GM12878 (cell line): Measurements from ENCODE around the gene AQP5. TPM values are rescaled to one million over a fixed set of nuclear protein-coding genes. Genes with fewer than 3 reads are reported as not detected.

Experiments
- ATAC-seq: fragments of 200-7000 bp; cut with Tn5 transposase; 3 replicates; pipeline ENCODE4 v1.9.1; 2020; ENCODE audit warnings: mild to moderate bottlenecking, moderate library complexity
- BruUV-seq: library from RNA; stranded (reverse); fragments of 400-500 nt; replicated peaks from 2 replicates; lab custom pipeline; 2021; lab: Mats Ljungman, UMichigan
- CTCF ChIA-PET: fragments of 300-600 bp; sonication (Branson Sonifier 250); formaldehyde crosslinking; extraction: SDS; loops from one replicate; lab custom pipeline; 2021; ENCODE audit warnings: inconsistent platforms; lab: Yijun Ruan, JAX
- POLR2A ChIA-PET: fragments of 350-600 bp; formaldehyde crosslinking; extraction: SDS; loops from one replicate; lab custom pipeline; 2021; ENCODE audit warnings: inconsistent platforms; lab: Charles Lee
- RAD21 ChIA-PET: fragments of 300-600 bp; sonication (Branson Sonifier 250); formaldehyde crosslinking; loops from one replicate; lab custom pipeline; 2023; ENCODE audit warnings: antibody characterized with exemption; ENCODE audit not compliant: unreplicated experiment; lab: Charles Lee
- SMC1A ChIA-PET: fragments of 300-600 bp; sonication (Branson Sonifier 250); formaldehyde crosslinking; loops from one replicate; lab custom pipeline; 2023; ENCODE audit not compliant: unreplicated experiment, uncharacterized antibody; lab: Charles Lee
- DNase-seq: peaks from one replicate; pipeline ENCODE4 v3.0.0-alpha.2; 2011; ENCODE audit warnings: low read depth, low spot score
- FAIRE-seq: peaks from 3 replicates; lab custom pipeline; 2011; peaks lifted over from hg19 to GRCh38; lab: Jason Lieb, UNC
- H2AFZ ChIP-seq: 2 replicates; pipeline ENCODE4 v1.6.0; 2011; ENCODE audit warnings: low read depth, low read length, control low read depth; ENCODE audit not compliant: control insufficient read depth
- H3K27ac ChIP-seq: 2 replicates; pipeline ENCODE4 v1.5.1; 2011; ENCODE audit warnings: control low read depth; ENCODE audit not compliant: control insufficient read depth, insufficient read depth
- H3K27me3 ChIP-seq, 2 experiments: replicated peaks in 1 of 2; 2 replicates each; pipeline versions ENCODE4 v1.6.0 to v1.6.1; 2011; ENCODE audit warnings: low read length in 1 of 2; ENCODE audit not compliant: control insufficient read depth in 2 of 2, insufficient read depth in 2 of 2
- H3K36me3 ChIP-seq, 2 experiments: 2 replicates each; pipeline ENCODE4 v1.5.1; 2011; ENCODE audit warnings: low read length in 1 of 2; ENCODE audit not compliant: control insufficient read depth in 2 of 2, insufficient read depth in 2 of 2
- H3K4me1 ChIP-seq: 2 replicates; pipeline ENCODE4 v1.6.1; 2011; ENCODE audit warnings: mild to moderate bottlenecking, low read length, moderate library complexity, mixed read lengths; ENCODE audit not compliant: control insufficient read depth, insufficient read depth
- H3K4me2 ChIP-seq: 2 replicates; pipeline ENCODE4 v1.6.0; 2011; ENCODE audit warnings: control low read depth; ENCODE audit not compliant: control insufficient read depth, insufficient read depth
- H3K4me3 ChIP-seq: fragments of 200-600 bp; sonication (generic); 2 replicates; pipeline ENCODE4 v1.5.1; 2016
- H3K79me2 ChIP-seq: 2 replicates; pipeline ENCODE4 v1.6.0; 2011; ENCODE audit warnings: low read length; ENCODE audit not compliant: control insufficient read depth, insufficient read depth
- H3K9ac ChIP-seq: 2 replicates; pipeline ENCODE4 v1.8.0; 2011; ENCODE audit warnings: low read length, control low read depth, mixed read lengths; ENCODE audit not compliant: control insufficient read depth, insufficient read depth
- H3K9me3 ChIP-seq: replicated peaks from 3 replicates; pipeline ENCODE4 v1.5.1; 2011; ENCODE audit warnings: mild to moderate bottlenecking, low read length; ENCODE audit not compliant: control insufficient read depth, insufficient read depth
- H4K20me1 ChIP-seq: 2 replicates; pipeline ENCODE4 v1.6.0; 2011; ENCODE audit not compliant: control insufficient read depth, insufficient read depth
- CREM ChIP-seq: IDR thresholded peaks from 2 replicates; pipeline ENCODE4 v1.6.1; 2014; ENCODE audit warnings: antibody characterized with exemption, low read depth
- DPF2 ChIP-seq: fragments of 450-650 bp; IDR thresholded peaks from 2 replicates; pipeline ENCODE4 v1.6.1; 2017; ENCODE audit warnings: mild to moderate bottlenecking
- HDAC2 ChIP-seq: fragments of 200-600 bp; sonication (generic); IDR thresholded peaks from 2 replicates; pipeline ENCODE4 v1.6.1; 2017
- KDM1A ChIP-seq: fragments of 200-600 bp; sonication (generic); IDR thresholded peaks from 2 replicates; pipeline ENCODE4 v1.6.1; 2016; ENCODE audit warnings: borderline replicate concordance
- MEF2B ChIP-seq: fragments of 450-650 bp; IDR thresholded peaks from 2 replicates; pipeline ENCODE4 v1.6.1; 2018; ENCODE audit warnings: mild to moderate bottlenecking, moderate library complexity; ENCODE audit not compliant: partially characterized antibody, poor library complexity, severe bottlenecking
- MYB ChIP-seq: fragments of 150-350 bp; IDR thresholded peaks from 2 replicates; pipeline ENCODE4 v1.6.1; 2014; ENCODE audit warnings: mild to moderate bottlenecking, low read depth, low read length, borderline replicate concordance
- POLR2AphosphoS2 ChIP-seq: IDR thresholded peaks from 2 replicates; pipeline ENCODE4 v1.6.1; 2011; ENCODE audit warnings: low read depth, mild to moderate bottlenecking, low read length, improper control_type of control experiment, moderate library complexity
- POLR2AphosphoS5 ChIP-seq: IDR thresholded peaks from 2 replicates; pipeline ENCODE4 v1.6.1; 2011; ENCODE audit warnings: mild to moderate bottlenecking, low read length, inconsistent platforms
- PRDM15 ChIP-seq: fragments of 450-650 bp; formaldehyde crosslinking; IDR thresholded peaks from 2 replicates; pipeline ENCODE4 v1.4.0; 2020; ENCODE audit warnings: mild to moderate bottlenecking, moderate library complexity
- STAT1 ChIP-seq: fragments of 450-650 bp; conservative IDR thresholded peaks from 2 replicates; pipeline ENCODE4 v1.6.1; 2014; ENCODE audit warnings: antibody characterized with exemption, mild to moderate bottlenecking
- TBL1XR1 ChIP-seq: IDR thresholded peaks from 2 replicates; pipeline ENCODE4 v1.6.1; 2012; ENCODE audit warnings: low read depth, low read length, improper control_type of control experiment
- ZNF207 ChIP-seq: fragments of 450-650 bp; IDR thresholded peaks from 2 replicates; pipeline ENCODE4 v1.6.1; 2014; ENCODE audit warnings: antibody characterized with exemption, mild to moderate bottlenecking, borderline replicate concordance
- ZNF217 ChIP-seq: fragments of 450-650 bp; IDR thresholded peaks from 2 replicates; pipeline ENCODE4 v1.6.1; 2017; ENCODE audit warnings: antibody characterized with exemption, mild to moderate bottlenecking
- ZNF622 ChIP-seq: fragments of 450-650 bp; IDR thresholded peaks from 2 replicates; pipeline ENCODE4 v1.6.1; 2017; ENCODE audit warnings: mild to moderate bottlenecking, inconsistent platforms
- WGBS: methylation state at CpG from one replicate; pipeline ENCODE4 v1.1.6; 2016; ENCODE audit warnings: low lambda C conversion rate; ENCODE audit not compliant: insufficient replicate concordance, insufficient coverage; ENCODE audit errors: missing lambda C conversion rate; 5-methylcytosine and 5-hydroxymethylcytosine counted together
- in situ Hi-C: fragments of 300-500 bp; cut with MboI; formaldehyde crosslinking; loops from 9 replicates; pipeline ENCODE4 v1.14.3; 2018; ENCODE audit warnings: mixed read lengths
- intact Hi-C: fragments of 100-400 bp; cut with micrococcal nuclease; formaldehyde crosslinking; loops from one replicate; pipeline ENCODE4 v1.14.2; 2022; ENCODE audit not compliant: unreplicated experiment
- polyA plus RNA-seq, 11 experiments: library from polyadenylated mRNA; depleted of rRNA in 4 of 11; unstranded in 6 of 11; stranded (reverse) in 5 of 11; fragments of >200 nt; fragmentation: Nextera tagmentation in 4 of 11; fragmentation: Illumina TruSeq in 1 of 11; extraction: Ambion mirVana in 4 of 11; extraction: Trizol in 1 of 11; gene quantifications; 1 replicate in 1 of 11; 2 replicates in 10 of 11; pipeline versions ENCODE4 v1.2.1 to v1.2.3, GENCODE V29; 2011 to 2016; ENCODE audit warnings: inconsistent platforms in 2 of 11, missing spikeins in 2 of 11, low read depth in 1 of 11
- total RNA-seq, 4 experiments: library from RNA; depleted of rRNA in 3 of 4; stranded (reverse); fragments of >200 nt in 3 of 4; fragmentation: Illumina TruSeq in 1 of 4; extraction: Trizol in 1 of 4; gene quantifications; 2 replicates each; pipeline versions ENCODE4 v1.2.1 to v1.2.3, GENCODE V29; 2013 to 2021
- TF ChIP-seq, protein P1 (sequence below): IDR thresholded peaks from 2 replicates; pipeline ENCODE4 v1.6.1; 2011; ENCODE audit warnings: low read depth, mild to moderate bottlenecking, low read length, moderate library complexity, borderline replicate concordance; ENCODE audit errors: extremely low read depth

Gene AQP5
- total and polyA plus RNA-seq, 10 of the 15 experiments (the other 5 are each of a cell fraction or from before 2014, with no cell fraction given) = not detected

DNA sequence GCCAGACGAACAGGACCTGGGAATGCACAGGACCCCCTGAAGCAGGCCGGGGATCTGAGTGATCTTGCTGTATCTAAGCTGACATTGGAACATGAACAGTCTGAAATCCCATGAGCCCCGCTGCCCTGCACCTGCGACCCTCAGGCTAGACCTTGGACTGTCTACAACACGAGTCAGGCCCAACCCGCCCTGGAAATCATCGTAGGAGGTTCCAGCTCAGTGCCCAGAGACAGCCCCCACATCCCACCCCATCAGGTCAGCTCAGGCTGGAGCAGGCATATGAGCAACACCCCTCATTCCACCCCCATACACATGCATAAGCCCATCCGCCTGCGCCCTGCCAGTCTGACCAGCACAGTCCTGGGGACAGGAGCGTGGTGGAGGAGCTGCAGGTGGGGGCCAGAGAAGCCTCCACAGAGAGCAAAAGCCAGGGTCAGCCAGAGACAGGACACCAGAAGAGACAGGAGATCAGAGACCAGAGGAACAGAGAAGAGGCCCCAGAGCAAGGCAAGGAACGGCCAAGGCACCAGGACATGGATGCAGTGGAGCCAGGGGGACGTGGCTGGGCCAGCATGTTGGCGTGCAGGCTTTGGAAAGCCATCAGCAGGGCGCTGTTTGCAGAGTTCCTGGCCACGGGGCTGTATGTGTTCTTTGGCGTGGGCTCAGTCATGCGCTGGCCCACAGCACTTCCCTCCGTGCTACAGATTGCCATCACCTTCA lies 11.1 kb downstream of the AQP5 start, which contains the start of gene AQP6:
Gene AQP6 (plus strand): TSS at position 307 of the 720 bp plus-strand sequence. CDS start 227 bp downstream, at position 534.
- ChIA-PET RAD21 (no interaction called here), POLR2A (no interaction called here)

DNA sequence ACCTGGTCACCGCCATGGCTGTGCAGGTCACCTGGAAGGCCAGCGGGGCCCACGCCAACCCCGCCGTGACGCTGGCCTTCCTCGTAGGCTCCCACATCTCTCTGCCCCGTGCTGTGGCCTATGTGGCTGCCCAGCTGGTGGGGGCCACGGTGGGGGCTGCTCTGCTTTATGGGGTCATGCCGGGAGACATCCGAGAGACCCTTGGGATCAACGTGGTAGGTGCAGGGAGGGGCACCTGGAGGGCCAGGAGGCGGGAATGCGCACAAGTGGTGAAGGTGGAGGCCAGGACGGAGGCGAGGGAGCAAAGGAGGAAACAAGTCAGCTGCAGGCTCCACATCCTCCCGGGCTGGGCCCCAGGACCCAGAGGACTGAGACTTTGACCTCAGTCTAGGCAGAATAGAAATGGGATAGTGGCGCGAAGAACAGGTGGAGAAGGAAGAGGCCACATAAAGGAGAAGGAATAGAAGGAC lies 11.7 kb downstream of the AQP5 start:
- no TSS peak for BruUV-seq
- no peak for TF ChIP-seq POLR2AphosphoS5
- TF ChIP-seq MYB = no peak
- no peak for TF ChIP-seq HDAC2
- no peak for TF ChIP-seq MEF2B
- TF ChIP-seq CREM = no peak
- no peak for TF ChIP-seq PRDM15 (CRISPR knock-in tag)
- TF ChIP-seq STAT1 = no peak
- TF ChIP-seq ZNF622 = no peak
- TF ChIP-seq KDM1A = no peak

More for the DNA sequence above, 11.1 kb downstream of the AQP5 start, which contains the start of gene AQP6:
- H3K9ac ChIP-seq = no peak within 1 kb of the TSS
- H2AFZ ChIP-seq = no peak within 1 kb of the TSS
- H3K36me3 ChIP-seq = no peaks in the 10 kb centered on the region
- no peak within 1 kb of the TSS for H3K27ac ChIP-seq
- intact Hi-C loops = no loop called here
- no peak for DNase-seq
- ATAC-seq = no peak
- in situ Hi-C loops = loop anchor here (5.0 kb wide), 1 partner anchor 94 kb away; no protein-coding TSS in a partner anchor
- H3K4me1 ChIP-seq = peaks cover under 1% of the 10 kb centered on the region; the same call in 1 of the 2 replicates
- TF ChIP-seq POLR2AphosphoS2 = no peak
- TF ChIP-seq DPF2 = no peak
- no peak for TF ChIP-seq TBL1XR1
- TF ChIP-seq ZNF217 = no peak
- TF ChIP-seq, protein P1, sequence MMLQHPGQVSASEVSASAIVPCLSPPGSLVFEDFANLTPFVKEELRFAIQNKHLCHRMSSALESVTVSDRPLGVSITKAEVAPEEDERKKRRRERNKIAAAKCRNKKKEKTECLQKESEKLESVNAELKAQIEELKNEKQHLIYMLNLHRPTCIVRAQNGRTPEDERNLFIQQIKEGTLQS = no peak
- no peak for TF ChIP-seq ZNF207
- no peak for FAIRE-seq
- no peaks in the 10 kb centered on the region for H3K79me2 ChIP-seq
- H4K20me1 ChIP-seq = no peaks in the 10 kb centered on the region
- H3K9me3 ChIP-seq = no peaks in the 10 kb centered on the region
- SMC1A ChIA-PET = no interaction called here
- H3K27me3 ChIP-seq = peaks cover 4% of the 10 kb centered on the region in 2 experiments; a peak in 1 of 4 replicates
- H3K4me3 ChIP-seq = no peak within 1 kb of the TSS
- no peak within 1 kb of the TSS for H3K4me2 ChIP-seq
- CTCF ChIA-PET = no interaction called here
- WGBS = 17% methylated on average over 18 of the region's 18 CpGs
- BruUV-seq = no TSS peak

More for the DNA sequence above, 11.7 kb downstream of the AQP5 start:
- SMC1A ChIA-PET = no interaction called here
- H4K20me1 ChIP-seq = no peaks in the 10 kb centered on the region
- H3K4me3 ChIP-seq = no peak overlapping the region
- 46% methylated on average over 19 of the region's 19 CpGs for WGBS
- H3K9ac ChIP-seq = no peak overlapping the region
- RAD21 ChIA-PET = no interaction called here
- POLR2A ChIA-PET = no interaction called here
- intact Hi-C loops = no loop called here
- CTCF ChIA-PET = no interaction called here
- H3K36me3 ChIP-seq = no peaks in the 10 kb centered on the region
- H3K4me2 ChIP-seq = no peak overlapping the region
- H3K9me3 ChIP-seq = no peaks in the 10 kb centered on the region
- DNase-seq = no peak
- no peaks in the 10 kb centered on the region for H3K79me2 ChIP-seq
- peaks cover 0 to 1% of the 10 kb centered on the region in 2 experiments; a peak in 1 of 4 replicates for H3K27me3 ChIP-seq
- ATAC-seq = no peak
- no peak overlapping the region for H2AFZ ChIP-seq
- H3K4me1 ChIP-seq = no peaks in the 10 kb centered on the region
- H3K27ac ChIP-seq = no peak overlapping the region
- in situ Hi-C loops = loop anchor here (5.0 kb wide), 1 partner anchor 94 kb away; no protein-coding TSS in a partner anchor
- no peak for FAIRE-seq
